HG03280 (cell line): ENCODE results near the gene RERE.

ENCODE experiments used
- ATAC-seq: cut with Tn5 transposase; IDR thresholded peaks from one replicate; pipeline ENCODE4 v1.9.1; 2021; ENCODE audit warnings: mild to moderate bottlenecking, moderate library complexity; ENCODE audit not compliant: unreplicated experiment

Gene RERE

DNA sequence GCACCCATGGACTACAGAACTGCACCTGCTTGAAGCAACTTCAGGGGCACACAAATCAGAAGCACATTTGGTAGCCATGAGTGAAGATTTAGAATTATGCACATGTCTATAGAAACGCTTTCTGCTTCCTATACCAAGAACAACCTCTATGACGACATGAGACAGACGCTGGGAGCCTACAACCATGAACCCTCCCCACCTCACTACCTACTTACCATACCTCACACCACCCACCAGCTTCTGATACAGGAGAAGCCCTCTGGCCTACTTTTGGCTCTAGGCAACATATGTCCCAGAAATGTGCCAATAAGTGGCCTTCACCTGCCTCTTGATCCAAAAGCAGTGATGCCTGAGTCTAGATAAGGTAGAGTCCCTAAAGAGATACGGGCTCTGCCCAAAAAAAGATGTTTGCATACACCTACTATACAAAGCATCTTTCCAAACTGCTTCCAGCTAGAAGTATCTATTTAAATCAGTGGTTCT is 441.0 kb downstream of the RERE start:
- no peak for ATAC-seq

DNA sequence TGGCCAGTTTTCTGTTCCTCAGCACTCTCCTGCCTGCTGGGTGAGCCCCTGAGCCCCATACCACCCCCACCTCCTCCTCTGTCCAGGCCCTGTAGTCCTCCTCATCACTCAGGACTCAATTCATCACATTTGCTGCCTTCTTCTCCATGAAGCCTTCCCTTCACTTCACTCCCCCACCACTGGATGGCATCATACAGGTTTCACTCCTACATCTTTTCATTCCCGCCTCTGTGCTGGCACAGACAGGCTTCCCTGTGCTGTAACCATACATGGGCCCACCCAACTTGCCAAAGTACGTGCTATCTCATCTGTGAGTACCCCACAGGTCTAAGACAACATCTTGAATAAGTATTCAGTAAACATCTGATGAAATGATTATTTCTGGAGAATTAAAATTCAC is 442.6 kb downstream of the RERE start:
- no peak for ATAC-seq

DNA sequence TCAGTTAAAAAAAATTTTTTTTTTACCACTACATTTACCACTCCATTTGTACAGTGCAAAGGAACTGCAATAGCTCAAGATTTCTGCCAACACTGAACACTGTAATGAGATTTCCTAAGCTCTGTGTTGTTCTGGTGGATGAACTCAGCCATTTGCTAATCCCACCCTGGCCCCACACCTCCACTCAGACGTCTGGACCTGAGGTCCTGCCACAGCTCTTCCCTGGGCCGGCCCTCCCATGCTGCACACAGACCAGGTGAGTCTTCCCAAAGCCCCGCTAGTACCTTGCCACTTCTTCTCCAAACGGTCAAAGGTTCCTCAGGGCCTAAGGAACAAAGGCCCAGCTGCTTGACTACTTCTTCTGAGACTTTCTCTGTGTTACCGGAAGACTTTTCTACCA is 443.1 kb downstream of the RERE start:
- ATAC-seq = no peak

DNA sequence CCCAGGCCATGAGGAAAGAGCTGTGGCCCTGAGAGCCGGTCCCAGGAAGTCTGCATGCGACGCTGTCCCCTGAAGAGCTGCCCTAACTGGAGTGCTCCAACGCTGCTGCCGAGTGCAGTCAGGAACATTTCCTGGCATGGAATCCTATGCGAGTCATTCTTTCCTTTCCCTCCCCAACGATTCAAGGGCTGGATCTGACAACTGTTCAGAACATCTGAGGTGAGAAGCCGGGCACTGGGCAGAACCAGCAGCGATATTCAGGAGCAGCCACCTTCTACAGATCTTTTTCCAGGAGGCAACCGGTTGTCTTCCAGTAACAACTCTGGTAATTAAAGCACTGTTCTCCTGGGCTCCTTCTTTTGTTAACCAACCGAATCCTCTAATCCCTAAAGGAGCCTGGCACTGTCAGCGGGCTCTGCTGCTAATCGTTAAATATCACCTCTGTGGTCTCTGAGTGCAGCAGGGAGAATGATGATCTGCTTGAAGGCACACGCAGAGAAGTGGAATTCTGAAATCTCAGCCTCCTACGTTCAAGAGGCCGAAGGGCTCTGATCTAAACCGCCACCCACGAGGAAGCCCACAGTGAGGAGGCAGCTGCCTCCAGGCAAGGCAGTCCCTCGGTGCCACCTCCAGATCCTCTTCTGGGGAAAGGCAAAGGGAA is 443.7 kb downstream of the RERE start:
- no peak for ATAC-seq

DNA sequence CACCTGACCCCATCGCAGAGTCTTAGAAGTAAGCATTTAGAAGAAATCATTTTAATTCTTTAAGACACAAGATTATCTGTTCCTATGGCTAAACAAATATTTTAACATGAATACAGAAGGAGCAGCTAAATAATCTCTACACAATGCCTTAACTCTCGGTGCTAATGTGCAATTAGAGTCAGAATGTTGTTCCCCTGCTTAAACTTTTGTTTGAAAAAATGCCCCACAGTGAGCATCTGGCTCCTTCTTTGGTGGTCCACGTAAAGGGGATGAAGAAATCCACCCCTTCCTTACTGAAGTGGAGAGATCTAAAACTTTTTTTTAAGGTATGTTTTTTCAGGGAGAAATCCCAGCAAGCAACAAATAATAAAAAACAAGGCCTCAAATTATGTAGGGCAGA is 444.3 kb downstream of the RERE start:
- ATAC-seq = no peak

DNA sequence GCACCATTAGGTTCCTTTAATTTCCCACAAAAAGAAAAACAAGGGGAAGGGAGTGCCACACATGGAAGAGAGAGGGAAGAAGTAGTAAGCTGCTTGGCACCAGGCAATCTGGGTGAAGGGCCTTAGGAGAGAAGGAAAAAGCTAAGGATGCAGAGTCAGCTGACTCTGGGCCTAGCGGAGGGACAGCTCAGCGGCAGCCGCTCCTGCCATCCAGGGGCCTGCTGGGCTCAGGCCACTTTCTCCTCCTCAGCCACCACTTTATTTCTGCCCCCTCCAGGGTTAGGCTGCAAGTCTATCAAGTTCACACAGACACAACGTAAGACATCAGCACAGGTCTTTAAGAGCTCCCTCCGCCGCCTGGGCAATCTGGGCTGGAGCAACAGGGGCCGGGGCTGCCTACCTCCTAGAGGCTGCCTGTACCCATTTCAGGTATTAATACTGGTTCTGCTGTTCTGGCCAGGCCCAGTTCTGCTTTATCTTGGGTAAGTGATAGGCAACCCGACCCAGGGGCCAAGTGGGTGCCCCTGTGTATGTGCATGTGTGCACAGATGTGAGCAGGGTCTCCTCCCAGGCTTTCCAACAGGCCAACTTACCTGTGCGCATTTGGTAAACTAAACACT is 446.0 kb downstream of the RERE start:
- no peak for ATAC-seq

DNA sequence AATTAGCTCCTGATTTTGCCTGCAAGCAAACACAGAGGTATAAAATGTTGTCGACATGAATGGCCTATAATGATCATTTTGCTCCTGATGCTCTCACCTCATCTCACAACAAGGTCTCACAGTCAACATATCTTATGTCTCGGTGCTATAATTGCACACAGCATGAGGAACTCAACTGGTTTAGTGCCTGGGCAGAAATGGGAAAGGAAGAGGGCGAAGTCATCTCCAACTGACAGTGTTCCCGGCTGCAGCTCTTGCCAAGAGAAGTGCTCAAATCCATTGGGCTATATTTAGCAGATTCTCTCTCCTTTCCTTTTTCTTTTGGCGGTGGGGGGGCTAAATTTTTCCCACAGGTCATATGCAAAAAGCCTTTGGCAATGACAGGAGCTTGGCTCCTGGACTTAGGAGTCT is 446.5 kb downstream of the RERE start:
- no peak for ATAC-seq

DNA sequence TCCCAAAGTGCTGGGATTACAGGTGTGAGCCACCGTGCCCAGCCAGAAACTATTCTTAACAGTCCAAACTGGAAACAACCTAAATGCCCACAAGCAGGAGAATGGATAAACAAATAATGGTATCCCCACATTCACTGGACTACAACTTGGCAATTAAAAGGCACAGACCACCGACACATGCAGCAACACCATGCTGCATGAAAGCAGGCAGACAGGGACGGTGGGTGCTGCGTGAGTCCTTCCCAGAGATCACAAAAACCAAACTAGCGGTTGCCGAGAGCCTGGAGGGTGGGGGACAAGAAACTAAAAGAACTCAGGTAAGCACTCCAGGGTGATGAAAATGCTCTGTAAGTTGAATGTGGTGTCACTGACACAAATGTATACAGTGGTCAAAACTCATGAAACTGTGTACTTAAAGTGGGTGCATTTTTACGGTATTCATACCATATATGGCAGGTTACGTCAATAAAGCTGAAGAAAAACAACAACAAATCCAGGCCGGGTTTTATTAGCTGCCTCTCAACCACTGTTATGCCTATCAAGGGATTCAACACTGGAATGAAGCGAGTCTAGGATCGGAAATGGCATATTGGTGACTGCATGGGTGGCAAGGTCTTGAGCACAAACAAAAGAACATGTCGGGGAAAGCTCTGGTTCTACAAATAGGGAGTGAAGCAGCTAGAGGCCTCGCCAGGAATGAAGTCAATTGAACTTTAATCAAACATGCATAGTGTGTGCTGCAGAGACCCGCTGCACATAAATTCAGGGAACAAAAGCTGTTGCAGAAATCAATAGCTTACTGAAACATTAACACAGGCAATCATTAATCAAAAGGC is 447.2 kb downstream of the RERE start:
- ATAC-seq = no peak

DNA sequence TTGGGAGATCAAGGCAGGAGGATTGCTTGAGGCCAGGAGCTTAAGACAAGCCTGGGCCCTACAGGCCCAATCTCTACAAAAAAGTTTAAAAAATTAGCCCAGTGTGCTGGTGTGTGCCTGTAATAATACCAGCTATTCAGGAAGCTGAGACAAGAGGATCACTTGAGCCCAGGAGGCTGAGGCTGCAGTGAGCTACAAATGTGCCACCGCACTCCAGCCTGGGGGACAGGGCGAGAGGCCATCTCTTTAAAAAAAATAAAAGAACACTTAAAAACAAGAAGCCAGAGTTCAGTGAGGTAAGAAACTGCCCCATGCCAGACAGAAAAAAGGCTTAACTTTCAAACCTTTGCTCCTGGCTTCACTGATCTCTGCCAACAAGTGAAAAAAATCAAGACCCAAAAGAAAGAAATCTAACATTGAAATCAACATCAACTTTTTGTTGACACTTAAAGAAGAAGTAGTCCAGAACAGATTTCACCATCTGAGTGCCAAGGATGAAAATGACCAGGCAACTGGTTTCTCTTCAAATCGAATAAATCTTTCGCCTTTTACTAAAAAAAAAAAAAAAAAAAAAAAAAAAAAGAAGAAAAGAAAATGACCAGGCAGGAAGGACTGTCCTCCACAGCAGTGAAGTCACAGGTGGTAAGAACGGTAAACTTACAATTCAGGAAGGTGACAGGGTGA is 448.3 kb downstream of the RERE start:
- no peak for ATAC-seq

DNA sequence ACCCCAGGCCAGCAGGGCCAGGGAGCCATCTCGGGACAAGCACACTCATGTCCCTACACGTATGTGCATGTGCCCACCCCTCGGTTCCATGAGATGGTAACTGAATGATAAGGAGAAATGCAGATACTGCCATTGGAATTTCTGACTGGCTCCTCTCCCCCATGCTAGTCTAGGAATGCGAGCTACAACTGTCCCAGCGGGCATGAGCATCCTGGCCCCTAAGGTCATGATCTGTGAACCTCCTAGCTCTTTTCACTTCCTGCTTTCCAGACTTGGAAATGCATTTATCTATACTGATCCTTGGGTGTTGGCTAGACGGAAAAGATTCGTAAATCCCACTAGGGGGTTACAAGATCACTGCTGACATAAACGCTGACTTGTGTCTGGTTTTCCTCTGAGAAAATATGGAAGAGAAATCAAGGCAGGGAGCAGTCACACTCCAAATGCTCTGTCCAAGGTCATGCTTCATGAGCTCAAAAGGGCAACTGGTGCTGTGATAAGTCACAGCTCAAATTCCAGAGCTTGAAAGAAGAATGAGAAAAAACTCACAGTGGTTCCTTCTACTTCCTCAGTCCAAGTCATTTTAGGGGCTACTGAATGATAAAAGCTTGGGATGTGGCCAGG is 449.8 kb downstream of the RERE start:
- ATAC-seq = no peak

DNA sequence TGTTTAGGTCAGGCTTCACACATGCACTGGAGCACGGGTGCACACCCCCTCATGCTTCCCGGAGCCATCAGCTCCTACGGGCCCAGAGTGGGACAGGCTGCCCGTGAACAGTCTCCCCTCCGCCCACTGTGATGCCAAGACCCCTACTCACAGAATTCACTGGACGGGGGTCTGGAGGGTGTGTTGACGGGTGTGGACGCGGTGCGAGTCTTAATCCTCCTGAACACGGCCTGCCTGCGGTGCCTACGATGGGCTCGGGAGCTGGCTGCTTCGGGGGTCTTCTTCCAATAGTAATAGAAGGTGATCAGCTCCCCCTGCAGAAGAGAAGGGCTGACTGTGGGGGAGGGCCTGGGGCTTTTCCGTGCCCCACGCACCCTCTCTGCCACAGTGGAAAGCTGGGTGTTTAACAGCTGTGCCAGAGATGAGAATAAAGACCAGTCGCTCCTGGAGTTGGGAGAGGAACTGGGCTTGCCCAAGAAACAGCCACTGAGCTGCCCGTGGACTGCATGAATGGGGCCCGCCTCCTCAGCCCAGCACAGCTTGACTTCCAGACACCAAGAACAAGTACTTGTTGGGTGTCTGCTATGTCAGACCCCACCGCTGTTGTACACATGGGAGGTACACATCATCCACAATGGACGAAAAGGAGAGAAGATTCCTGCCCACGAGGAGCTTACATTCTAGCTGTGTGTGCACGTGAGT is 451.6 kb downstream of the RERE start:
- no peak for ATAC-seq

DNA sequence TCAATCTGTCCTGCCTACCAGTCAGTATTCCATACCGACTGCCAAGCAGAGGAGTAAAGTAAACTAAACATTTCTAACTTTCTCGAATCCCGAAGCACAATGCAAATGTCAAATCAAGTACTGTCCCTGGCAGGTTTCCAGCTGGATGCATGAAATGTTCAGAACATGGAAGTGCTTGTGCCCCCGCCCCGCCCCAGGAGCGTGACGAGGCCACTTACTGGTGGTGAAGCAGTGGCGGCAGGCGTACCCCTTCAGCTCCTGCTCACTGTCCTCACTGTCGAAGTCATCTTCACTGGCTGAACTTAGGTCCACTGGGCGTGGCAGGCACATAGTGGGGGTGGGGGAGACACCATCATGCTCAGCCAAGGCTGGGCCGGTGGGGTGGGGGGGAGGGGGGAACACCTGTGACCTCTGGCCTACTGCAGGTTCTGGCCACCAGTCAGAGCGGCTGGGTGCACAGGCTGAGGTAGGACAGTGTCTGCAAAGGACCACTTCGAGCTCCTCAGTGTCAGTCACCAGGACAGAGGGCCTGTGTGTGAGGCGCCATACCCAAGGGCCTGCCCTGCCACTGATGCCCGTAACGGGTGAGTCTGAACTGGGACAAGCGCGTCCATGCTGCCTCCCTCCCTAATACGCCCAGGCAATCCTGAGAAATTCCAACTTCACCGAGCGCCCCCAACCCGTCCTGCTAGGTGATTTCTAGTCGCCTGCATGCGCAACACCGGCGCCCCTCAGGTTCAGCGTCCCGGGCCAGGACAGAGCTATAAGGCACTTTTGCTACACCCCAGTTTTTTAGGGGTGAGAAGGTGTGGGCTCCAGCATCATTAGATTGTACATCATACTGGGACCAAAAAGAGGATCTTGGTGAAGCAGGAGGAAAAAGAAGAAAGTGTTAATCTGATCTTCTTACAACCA is 452.7 kb downstream of the RERE start:
- ATAC-seq = no peak

DNA sequence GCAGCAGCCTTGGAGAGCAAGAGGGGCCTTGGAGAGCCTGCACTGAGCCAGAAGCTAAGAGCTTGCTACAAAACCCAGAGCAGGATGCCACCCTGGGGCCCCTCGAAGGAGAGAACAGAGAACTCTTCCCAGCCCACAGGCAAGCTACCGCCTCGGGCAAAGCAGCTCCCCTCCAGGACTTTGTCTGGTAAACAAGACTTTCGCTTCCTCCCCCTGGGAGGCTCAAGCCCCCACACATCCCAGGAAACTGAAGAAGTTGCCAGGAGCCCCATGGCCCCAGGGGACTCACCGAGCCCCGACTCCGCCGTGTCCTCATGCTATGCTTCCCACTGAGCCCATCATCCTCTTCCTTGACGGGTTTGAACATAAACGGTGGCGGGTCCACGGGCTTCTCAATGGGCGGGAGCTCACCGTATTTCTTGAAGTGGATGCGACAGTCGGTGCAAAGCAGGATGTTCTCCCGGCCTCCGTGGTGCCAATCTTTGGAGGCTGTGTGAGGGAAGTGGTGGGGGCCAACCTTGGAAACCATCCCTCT is 453.6 kb downstream of the RERE start:
- ATAC-seq = no peak

DNA sequence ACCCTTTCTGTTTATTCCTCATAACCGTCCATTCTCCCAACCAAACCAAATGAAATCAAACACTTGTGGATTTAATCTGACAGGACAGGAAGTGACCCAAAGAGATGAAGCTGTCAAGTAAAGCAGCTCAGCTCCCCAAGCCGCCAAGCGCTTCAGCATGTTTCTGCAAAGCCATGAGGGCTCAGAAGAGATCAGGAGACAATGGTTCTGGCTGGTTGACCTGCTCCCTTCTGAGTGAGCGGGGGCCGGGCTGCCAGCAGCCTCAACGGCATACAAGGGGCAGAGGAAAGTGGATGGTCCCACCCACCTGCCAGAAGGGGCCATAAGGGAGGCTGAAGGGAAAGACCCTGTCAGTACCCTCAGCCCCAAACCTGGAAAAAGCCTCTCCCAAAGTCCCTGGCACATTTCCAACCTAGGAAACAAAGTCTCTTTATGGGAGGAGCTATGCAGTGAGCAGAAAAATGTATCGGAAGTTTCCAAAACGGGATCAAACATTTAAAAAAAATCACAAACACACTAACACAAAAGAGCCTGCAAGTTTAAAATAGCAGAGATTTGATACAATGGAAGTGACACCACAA is 454.2 kb downstream of the RERE start:
- no peak for ATAC-seq

DNA sequence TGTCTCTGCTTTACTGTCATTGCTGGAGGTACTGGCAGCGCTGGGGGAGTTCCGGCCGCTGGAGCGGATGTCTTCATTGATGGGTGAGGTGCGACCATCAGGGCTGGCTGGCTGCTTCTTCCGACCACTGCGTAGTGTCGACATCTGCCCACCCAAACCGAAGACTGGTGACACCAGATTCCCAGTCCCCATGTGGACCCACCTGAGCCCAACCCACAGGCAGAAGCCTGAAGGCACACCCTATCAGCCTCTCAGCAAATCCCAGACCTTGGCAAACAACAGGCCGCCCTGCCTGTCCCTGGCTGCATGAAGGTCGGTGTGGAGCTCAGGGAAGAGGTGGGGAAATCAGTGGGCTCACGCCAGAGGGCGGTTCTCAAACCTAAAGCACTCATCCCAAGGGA is 454.7 kb downstream of the RERE start:
- no peak for ATAC-seq

DNA sequence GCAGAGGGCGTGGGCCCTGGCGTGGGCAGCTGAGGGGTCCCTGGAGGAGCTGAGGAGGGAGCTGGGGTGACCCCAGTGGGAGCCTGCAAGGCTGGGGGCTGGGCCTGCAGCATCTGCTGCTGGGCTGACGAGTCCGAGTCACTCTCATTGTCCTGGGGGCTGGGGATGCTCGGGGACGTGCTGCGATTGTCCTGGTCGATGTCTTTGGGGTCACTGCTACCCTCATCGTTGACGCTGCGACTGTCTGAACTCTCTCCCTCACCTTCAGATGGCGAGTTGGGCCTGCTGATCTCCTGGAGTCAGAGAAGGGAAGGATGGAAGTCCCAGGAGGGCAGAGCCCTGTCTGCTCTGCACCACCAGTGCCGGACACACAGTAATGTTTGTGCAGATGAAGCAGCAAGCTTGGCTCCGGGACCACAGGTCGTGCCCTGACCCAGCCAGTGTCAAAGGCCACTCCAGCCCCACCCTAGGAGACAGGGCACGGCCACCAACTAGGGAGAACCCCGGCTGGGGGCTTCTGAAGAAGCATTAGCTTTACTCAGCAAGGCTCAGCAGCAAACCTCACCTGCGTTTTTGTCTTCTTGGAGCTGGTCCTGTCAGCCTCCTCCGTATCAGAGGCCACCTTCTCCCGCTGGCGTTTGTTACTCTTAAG is 456.1 kb downstream of the RERE start:
- no peak for ATAC-seq

DNA sequence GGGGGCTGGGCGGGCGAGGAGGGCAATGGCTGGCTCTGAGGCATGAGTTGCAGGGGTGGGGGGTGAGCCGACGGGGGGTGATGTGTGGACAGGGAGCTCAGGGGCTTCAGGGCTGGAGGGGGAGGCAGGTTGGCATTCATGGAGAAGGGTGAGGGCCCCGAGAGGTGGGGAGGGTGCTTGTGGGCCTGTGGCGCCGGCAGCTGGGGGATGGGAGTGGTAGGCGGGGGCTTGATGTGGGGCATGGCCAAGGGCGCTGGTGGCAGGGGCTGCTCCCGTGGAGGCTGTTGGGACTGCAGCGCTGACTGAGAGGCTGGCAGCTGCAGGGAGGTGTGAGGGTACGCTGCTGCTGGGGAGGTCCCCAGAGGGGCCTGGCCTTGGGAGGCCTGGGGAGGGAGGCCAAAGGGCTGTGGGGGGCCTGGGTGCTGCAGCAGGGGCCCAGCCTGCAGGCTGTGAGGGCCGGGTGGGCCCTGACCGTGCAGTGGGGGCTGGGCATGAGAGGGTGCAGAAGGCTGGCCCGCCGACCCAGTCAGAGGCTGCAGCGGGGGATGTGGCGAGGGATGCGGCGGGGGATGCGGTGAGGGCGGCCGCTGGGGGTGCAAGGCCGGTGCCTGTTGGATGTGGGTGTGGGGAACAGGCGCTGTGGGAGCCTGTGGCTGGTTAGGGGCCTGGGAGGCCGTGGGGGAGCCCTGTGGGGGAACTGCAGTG is 456.8 kb downstream of the RERE start:
- no peak for ATAC-seq
